ENCODE measurements around the gene CASP2.
A peak's percentile ranks its signal among the peaks of the same experiment; 100 is the strongest.

The CASP2 gene

GRCh38 chr7:143299346-143299745, 11.2 kb downstream of the CASP2 start:
- no peak for DNase-seq

- DNase-seq, result peak; percentile 55 to 63
Observed at GRCh38 chr7:143299840-143300239, 11.7 kb downstream of the CASP2 start.

GRCh38 chr7:143300959-143301935, 13.1 kb downstream of the CASP2 start:
- DNase-seq, result no peak

- DNase-seq, result no peak
Observed at GRCh38 chr7:143303733-143304132, 15.6 kb downstream of the CASP2 start.

- no peak for DNase-seq
Observed at GRCh38 chr7:143304938-143305337, 16.8 kb downstream of the CASP2 start.

GRCh38 chr7:143305423-143306070, 17.4 kb downstream of the CASP2 start:
- DNase-seq, result peak; percentile 50 to 65

GRCh38 chr7:143308632-143309031, 20.5 kb downstream of the CASP2 start:
- no peak for DNase-seq

GRCh38 chr7:143314127-143314526, 26.0 kb downstream of the CASP2 start:
- no peak for DNase-seq

GRCh38 chr7:143315776-143316175, 27.6 kb downstream of the CASP2 start, which contains the start of gene CLCN1:
Gene CLCN1, plus strand, starts transcription at chr7:143316111. Its CDS starts 102 bp downstream, at chr7:143316213.
- DNase-seq, result no peak

- no peak for DNase-seq
Observed at GRCh38 chr7:143316492-143316891, 28.3 kb downstream of the CASP2 start.

- DNase-seq, result no peak
Observed at GRCh38 chr7:143318661-143319060, 30.5 kb downstream of the CASP2 start.

GRCh38 chr7:143320620-143321019, 32.5 kb downstream of the CASP2 start:
- DNase-seq, result no peak

- DNase-seq, result no peak
Observed at GRCh38 chr7:143321242-143321641, 33.1 kb downstream of the CASP2 start.

- no peak for DNase-seq
Observed at GRCh38 chr7:143321734-143322133, 33.6 kb downstream of the CASP2 start.

- DNase-seq, result no peak
Observed at GRCh38 chr7:143322760-143323633, 34.8 kb downstream of the CASP2 start.

- DNase-seq, result no peak
Observed at GRCh38 chr7:143323653-143324052, 35.5 kb downstream of the CASP2 start.

GRCh38 chr7:143325240-143325639, 37.1 kb downstream of the CASP2 start:
- no peak for DNase-seq

- no peak for DNase-seq
Observed at GRCh38 chr7:143327903-143328302, 39.8 kb downstream of the CASP2 start.

GRCh38 chr7:143329471-143330170, 41.5 kb downstream of the CASP2 start:
- no peak for DNase-seq

- no peak for DNase-seq
Observed at GRCh38 chr7:143331179-143331801, 43.1 kb downstream of the CASP2 start.

- DNase-seq, result no peak
Observed at GRCh38 chr7:143334244-143334643, 46.1 kb downstream of the CASP2 start.

- no peak for DNase-seq
Observed at GRCh38 chr7:143337216-143337615, 49.1 kb downstream of the CASP2 start.

Measured in stimulated activated CD4-positive, alpha-beta T cell treated with anti-CD3 and anti-CD28 coated beads, Interleukin-4, amount 100 ng/mL, for 4 hours (primary cell).